GM12878 (cell line): ENCODE data around the gene BICC1.

ENCODE experiments used
- CHD2 ChIP-seq: IDR thresholded peaks from 2 replicates; pipeline ENCODE4 v1.6.1; 2011; ENCODE audit warnings: low read depth, low read length, improper control_type of control experiment, borderline replicate concordance
- RFX5 ChIP-seq: IDR thresholded peaks from 2 replicates; pipeline ENCODE4 v1.6.1; 2011; ENCODE audit warnings: low read depth, low read length, improper control_type of control experiment

GRCh38 chr10:58570979-58571378 is 58.3 kb downstream of the BICC1 start:
- no peak for TF ChIP-seq CHD2
- TF ChIP-seq RFX5 = no peak
